IPS-18c (cell line): ENCODE measurements around the gene BRIP1.
"Not testable (repeated sequence)": the region's sequence is repeated elsewhere in the genome, so short reads cannot be mapped to it uniquely, and the experiment has no call there.

Experiments
- H3K4me3 ChIP-seq: 2 replicates; pipeline ENCODE4 v1.7.0; 2013; ENCODE audit warnings: low read depth, mild to moderate bottlenecking, low read length, moderate library complexity; ENCODE audit not compliant: insufficient read depth
- H3K9me3 ChIP-seq: one replicate; pipeline ENCODE4 v1.6.1; 2013; ENCODE audit warnings: mild to moderate bottlenecking, low read length, moderate library complexity; ENCODE audit not compliant: control insufficient read depth, insufficient read depth

BRIP1 gene

GRCh38 chr17:61794242-61794641 lies 69.1 kb downstream of the BRIP1 start:
- no peak overlapping the region for H3K4me3 ChIP-seq
- no peaks in the 10 kb centered on the region for H3K9me3 ChIP-seq

- H3K9me3 ChIP-seq, result no peaks in the 10 kb centered on the region
Measured at GRCh38 chr17:61793565-61793964, 69.8 kb downstream of the BRIP1 start.

GRCh38 chr17:61789872-61790271 lies 73.5 kb downstream of the BRIP1 start:
- Histone ChIP-seq H3K4me3 (no peak overlapping the region), H3K9me3 (no peaks in the 10 kb centered on the region)

More at GRCh38 chr17:61793565-61793964, 69.8 kb downstream of the BRIP1 start:
- no peak overlapping the region for H3K4me3 ChIP-seq

GRCh38 chr17:61786088-61786487 lies 77.2 kb downstream of the BRIP1 start:
- no peaks in the 10 kb centered on the region for H3K9me3 ChIP-seq
- no peak overlapping the region for H3K4me3 ChIP-seq

- Histone ChIP-seq H3K4me3 (no peak overlapping the region), H3K9me3 (no peaks in the 10 kb centered on the region)
Measured at GRCh38 chr17:61784510-61784909, 78.8 kb downstream of the BRIP1 start.

GRCh38 chr17:61783556-61784304 lies 79.6 kb downstream of the BRIP1 start:
- no peaks in the 10 kb centered on the region for H3K9me3 ChIP-seq
- no peak overlapping the region for H3K4me3 ChIP-seq

- H3K9me3 ChIP-seq, result no peaks in the 10 kb centered on the region
Measured at GRCh38 chr17:61783120-61783519, 80.2 kb downstream of the BRIP1 start.

GRCh38 chr17:61782683-61783082 lies 80.6 kb downstream of the BRIP1 start:
- no peak overlapping the region for H3K4me3 ChIP-seq
- H3K9me3 ChIP-seq, result no peaks in the 10 kb centered on the region

More at GRCh38 chr17:61783120-61783519, 80.2 kb downstream of the BRIP1 start:
- H3K4me3 ChIP-seq, result no peak overlapping the region

GRCh38 chr17:61775364-61775763 lies 88.0 kb downstream of the BRIP1 start:
- Histone ChIP-seq H3K4me3 (no peak overlapping the region), H3K9me3 (no peaks in the 10 kb centered on the region)

- no peak overlapping the region for H3K4me3 ChIP-seq
- peaks cover 2% of the 10 kb centered on the region for H3K9me3 ChIP-seq
Measured at GRCh38 chr17:61774724-61775123, 88.6 kb downstream of the BRIP1 start.

- not testable (repeated sequence) for H3K4me3 ChIP-seq, H3K9me3 ChIP-seq
Measured at GRCh38 chr17:61774087-61774486, 89.2 kb downstream of the BRIP1 start.

- peaks cover 2% of the 10 kb centered on the region for H3K9me3 ChIP-seq
- H3K4me3 ChIP-seq, result no peak overlapping the region
Measured at GRCh38 chr17:61770752-61771533, 92.4 kb downstream of the BRIP1 start.

GRCh38 chr17:61770043-61770442 lies 93.3 kb downstream of the BRIP1 start:
- Histone ChIP-seq H3K9me3 (peaks cover 2% of the 10 kb centered on the region), H3K4me3 (no peak overlapping the region)

GRCh38 chr17:61768405-61768804 lies 94.9 kb downstream of the BRIP1 start:
- Histone ChIP-seq H3K9me3 (peaks cover 2% of the 10 kb centered on the region), H3K4me3 (no peak overlapping the region)

GRCh38 chr17:61766520-61766919 lies 96.8 kb downstream of the BRIP1 start:
- H3K4me3 ChIP-seq, result no peak overlapping the region

GRCh38 chr17:61764846-61765245 lies 98.5 kb downstream of the BRIP1 start:
- H3K4me3 ChIP-seq, result no peak overlapping the region

More at GRCh38 chr17:61766520-61766919, 96.8 kb downstream of the BRIP1 start:
- peaks cover 2% of the 10 kb centered on the region for H3K9me3 ChIP-seq

GRCh38 chr17:61761827-61762226 lies 101.5 kb downstream of the BRIP1 start:
- Histone ChIP-seq H3K4me3 (no peak overlapping the region), H3K9me3 (no peaks in the 10 kb centered on the region)

More at GRCh38 chr17:61764846-61765245, 98.5 kb downstream of the BRIP1 start:
- H3K9me3 ChIP-seq, result no peaks in the 10 kb centered on the region

- no peaks in the 10 kb centered on the region for H3K9me3 ChIP-seq
- no peak overlapping the region for H3K4me3 ChIP-seq
Measured at GRCh38 chr17:61759362-61759761, 104.0 kb downstream of the BRIP1 start.
